GM11168 (cell line): Measurements from ENCODE around the gene MEGF6.

Experiments
- in situ Hi-C: fragments of 300-500 bp; cut with MboI; formaldehyde crosslinking; loops from one replicate; pipeline ENCODE4 v1.12.0; 2022; ENCODE audit warnings: low sequenced_read_pairs; ENCODE audit not compliant: unreplicated experiment

Gene MEGF6

DNA sequence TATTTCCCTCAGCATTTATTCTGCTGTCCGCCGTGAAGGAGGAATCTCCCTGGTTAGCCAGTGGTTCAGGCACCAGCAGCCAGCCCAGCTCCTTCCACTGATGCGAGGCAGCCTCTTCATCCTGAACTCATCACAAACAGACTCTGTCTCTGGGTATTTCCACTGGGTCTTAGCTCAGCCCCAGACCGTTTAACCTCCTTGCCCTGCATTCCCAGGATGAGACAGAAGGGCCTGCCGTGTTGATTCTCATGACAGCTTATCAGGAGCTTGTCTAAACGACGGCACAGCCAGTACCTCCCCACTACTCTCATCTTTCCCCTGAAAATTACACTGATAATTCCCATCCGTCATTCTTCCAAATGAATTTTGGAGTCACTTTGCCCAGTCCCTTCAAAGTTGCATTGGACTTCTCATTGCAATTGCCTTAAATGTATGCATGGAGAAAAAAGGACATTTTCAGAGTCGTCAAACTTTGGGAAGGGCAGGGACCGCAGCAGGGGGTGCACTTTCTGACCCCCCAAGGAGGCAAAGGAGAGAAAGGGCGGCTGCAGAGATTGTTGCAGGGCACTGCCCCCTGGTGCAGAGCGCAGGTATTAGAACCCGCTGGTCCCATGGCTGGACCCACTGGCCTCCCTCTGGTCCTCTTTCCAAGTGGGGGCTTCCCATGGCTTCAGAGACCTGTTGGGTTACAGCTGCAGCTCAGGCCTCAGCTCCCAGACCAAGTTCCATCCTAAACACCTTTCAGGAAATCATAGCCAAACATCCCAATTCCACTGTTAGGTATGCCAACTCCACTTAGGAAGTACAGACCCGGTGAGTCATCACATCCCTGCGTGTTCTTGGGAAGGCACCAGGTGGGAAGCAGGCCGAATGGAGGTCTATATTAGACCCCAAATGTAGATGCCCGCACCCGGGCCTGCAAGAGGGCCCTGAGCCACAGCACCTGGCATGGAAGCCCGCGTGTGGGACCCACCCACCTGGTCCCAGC, 3.7 kb upstream of the MEGF6 start:
- in situ Hi-C loops: no loop called here

DNA sequence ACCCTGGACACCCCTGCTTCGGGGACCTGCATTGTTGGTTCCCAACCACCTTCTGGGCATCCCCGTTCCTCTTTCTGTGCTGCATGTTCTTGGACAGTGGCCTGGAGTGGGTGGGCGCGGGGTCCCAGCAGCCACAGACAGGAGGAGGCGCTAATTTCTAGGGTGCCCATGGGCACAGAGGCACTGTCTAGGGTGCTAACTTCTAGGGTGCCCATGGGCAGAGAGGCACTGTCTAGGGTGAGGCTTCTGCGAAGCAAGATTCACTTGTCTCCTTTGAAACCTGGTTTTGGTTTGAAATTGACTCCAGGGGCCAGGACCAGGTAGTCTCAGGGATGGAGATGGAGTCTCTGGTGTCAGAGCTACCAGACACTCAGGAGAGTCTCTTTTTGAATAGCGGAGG, 815 bp upstream of the MEGF6 start:
- in situ Hi-C loops: no loop called here

DNA sequence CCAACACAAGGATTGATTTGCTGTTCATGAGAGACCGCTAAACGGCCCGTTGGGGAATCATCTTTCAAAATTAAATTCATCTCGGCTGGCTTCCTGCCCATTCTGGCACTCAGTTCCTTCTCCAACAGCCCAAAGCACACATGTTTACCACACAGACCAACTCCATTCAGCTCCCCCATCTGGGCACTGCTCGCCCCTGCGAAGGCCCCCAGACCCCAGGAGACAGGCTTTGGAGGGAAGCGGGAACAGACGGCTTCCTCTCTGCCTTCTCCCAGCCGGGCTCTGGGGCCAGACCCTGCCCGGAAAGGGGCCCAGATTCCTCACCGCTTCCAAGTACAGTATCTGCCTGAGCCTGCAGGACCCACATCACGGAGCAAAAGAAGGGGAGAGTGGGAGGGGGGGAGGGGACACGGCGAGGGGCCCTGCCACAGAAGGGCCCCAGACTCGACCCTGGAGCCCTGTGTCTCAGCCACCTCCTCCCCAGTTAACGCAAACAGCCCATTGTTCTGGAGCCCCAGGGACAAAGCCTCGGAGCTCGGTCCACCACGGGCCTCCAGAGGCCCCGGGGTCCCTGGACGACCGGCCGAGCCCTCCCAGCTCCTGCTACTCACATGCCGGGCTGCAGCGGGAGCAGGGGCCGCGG, 660 bp downstream of the MEGF6 start:
- in situ Hi-C loops: no loop called here

DNA sequence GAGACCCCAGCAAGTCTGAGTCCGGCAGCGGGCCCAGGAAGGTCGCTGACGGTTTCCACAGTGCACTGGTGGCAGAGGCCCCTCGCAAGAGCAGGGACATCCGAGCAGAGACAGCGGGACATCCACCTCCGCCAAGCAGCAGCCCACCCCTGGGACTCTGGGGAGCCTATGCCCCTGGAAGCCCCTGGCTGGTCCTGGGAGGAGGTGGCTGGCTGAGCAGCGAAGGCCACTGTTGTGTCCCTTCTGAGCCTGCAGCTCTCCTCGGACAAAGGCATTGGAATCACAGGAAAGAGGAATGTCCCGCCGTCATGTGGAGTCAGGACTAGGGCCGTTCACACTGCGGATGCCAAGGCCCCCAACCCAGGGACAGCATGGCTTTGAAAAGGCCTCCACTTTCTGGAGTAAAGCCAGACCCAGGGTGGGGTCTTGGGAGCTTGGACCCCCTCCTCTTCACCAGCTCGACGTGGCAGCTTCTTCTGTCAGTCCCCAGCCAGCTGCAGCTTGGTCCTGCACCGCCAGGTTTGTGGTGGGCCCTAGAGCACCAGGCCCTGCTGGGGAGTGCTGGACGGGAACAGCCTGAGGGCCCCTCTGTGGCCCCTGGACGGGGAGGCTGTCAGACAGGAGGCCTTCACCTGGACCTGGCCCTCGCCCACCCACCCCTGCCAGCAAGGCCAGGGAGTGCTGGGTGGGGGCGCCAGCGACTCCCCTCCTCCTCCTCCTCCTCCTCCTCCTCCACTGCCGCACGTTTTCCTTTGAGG, 1.4 kb downstream of the MEGF6 start:
- in situ Hi-C loops: no loop called here

DNA sequence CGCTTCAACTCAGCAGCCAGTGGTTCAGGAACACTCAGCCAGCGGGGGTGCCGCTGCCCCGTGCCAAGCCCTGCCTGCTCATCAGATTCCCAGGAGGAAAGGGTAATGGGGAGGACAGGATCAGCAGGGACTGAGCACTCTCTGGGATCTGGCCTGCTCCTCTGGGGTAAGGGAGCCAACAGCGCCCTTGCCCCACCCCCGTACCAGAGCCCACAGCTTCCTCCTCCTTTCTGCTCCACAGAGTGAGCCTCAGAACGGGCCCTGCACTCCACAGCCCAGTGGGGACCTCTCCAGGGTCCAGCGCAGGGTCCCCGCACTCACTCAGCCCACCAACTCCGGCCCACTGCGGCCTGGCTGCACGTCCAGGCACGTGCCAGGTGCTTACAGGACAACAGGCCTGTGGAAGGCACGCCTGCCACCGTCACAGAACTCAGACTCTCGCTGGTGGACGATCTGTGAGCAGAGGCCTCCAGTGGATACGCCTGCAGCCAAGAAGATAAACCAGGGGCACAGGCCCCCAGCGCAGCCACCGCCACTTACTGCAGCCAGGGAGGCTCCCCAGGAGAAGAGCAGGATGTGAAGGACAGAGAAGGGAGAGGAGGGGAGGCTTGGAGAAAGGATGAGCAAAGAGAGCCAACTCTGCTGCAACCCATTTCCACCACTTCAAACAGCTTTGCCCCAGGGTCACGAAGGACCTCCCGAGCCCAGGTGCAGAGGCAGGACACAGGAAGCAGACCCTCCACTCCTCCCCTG, 2.1 kb downstream of the MEGF6 start:
- in situ Hi-C loops: no loop called here

DNA sequence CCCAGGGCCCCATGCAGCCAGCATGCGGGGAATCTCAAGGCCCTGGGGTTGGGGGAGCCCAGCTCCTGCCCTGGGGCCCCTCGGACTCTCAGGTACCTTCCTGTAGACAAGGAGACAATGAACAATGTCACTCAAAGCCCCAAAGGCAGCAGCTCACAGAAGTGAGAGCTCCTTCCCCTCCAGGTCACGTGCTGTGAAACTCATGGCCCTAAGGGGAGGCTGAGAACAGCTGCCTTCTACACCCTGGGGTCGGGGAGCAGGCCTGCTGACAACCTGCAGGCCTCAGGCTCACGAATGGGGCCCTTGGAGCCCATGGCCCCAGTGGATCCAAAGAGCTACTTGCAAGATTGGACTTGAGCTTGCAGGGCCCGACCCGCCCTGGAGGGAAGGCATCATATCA, 3.2 kb downstream of the MEGF6 start:
- in situ Hi-C loops: no loop called here

DNA sequence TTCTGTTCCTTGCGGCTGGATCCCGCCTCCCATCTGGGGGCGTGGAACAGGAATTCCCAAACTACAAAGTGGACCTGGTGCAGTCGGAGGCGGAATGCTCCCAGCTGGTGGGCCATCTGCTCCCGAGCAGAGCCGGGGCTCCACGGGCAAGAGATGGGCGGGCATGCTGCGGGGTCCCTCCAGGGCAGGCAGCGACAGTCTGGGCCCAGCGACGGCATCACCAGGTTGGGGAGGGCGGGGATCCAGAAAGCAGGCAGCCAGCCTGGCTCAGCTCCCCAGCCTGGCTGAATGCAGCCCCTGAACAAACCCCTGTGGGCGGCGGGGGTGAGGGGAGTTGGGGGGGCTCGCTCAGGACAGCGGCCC, 3.6 kb downstream of the MEGF6 start:
- in situ Hi-C loops: no loop called here

DNA sequence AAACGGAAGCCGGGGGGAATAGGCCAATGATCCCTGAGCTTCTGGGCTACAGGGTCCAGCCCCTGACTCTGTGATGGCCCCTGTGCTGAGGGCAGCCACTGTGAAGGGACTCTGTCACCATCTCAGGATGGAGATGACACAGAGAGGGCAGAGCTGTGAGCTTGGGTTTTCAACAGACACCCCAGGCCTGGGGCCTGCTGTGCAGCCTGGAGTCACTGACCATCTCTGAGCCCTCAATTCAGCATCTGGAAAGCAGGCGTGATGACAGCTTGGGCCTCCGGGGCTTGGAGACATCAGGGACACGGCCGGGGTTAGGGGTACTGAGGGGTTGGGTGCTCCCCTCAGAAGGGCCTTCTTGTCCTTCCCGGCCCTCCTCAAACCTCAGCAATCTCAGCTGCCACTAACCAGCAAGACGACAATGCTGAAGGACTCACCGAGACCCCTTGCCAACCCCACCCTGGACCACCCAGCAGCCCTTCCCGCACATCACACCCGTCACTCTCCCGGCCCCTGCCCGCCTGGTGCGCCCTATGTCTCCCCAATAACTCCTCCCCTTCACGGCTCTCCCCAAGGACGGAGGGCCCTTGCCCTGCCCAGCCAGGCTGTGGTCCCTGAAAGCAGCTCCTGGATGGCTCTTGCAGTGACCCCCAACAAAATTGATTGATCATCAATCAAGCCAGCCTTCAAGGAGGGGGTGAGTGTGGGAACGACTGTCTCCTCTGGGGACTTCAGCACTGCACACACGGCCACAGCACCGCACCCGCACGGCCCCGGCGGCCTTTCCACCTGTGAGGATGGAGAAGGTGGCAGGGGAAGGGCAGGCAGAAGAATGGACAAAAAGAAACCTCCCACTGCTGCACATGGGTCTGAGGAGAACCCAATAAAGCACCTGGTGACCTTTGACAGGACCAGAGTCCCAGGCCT, 4.3 kb downstream of the MEGF6 start:
- in situ Hi-C loops: no loop called here

DNA sequence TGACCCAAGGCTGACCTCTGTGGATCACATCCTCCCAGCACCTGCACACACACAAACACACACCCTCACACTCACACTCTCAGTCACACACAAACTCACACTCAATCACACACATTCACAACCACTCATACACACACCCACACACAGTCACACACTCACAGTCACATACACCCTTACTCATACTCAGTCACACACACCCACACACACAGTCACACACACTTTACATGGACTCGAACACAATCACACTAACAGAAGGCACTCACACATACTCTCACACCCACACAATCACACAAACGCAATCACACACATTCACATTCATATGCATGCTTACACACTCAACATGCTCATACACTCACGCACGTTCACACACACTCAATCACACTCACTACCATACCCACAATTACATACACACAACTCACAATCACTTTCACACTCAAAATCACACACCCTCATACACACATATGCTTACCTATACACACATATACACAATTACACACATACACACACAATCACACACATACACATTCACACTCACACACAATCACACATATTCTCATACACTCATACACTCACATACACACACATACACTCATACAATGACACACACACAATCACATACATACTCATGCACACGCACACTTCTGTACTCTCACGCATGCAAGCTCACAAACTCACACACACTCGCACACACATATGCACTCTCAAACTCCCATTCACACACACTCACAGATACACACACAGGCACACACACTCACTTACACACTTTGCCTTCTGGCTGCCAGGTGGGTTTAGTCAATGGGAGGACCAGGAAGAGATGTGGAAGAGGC, 6.1 kb downstream of the MEGF6 start:
- in situ Hi-C loops: no loop called here

DNA sequence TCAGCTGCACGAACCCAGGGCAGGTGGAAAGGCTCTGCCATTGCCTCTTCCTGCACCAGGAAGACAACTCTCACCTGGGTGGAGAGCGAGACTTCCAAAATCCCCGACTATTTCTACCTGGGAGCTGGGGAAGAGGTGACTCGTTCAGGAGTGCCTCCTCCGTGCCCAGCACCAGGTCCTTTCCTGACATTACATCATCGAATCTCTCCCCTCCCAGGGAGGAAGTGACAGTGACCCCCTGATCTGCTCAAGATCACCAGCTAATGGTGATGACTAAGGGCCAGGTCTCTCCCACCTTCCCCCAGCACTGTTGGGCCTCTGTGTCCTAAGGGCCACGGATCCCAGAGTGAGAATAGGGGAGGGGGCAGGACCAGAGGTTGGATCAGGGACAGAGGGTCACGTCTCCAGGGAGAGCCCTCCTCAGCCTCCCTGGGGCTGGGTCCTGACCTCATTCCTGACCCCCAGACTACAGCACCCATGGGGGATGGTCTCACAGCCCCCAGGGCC, 6.8 kb downstream of the MEGF6 start:
- in situ Hi-C loops: no loop called here

DNA sequence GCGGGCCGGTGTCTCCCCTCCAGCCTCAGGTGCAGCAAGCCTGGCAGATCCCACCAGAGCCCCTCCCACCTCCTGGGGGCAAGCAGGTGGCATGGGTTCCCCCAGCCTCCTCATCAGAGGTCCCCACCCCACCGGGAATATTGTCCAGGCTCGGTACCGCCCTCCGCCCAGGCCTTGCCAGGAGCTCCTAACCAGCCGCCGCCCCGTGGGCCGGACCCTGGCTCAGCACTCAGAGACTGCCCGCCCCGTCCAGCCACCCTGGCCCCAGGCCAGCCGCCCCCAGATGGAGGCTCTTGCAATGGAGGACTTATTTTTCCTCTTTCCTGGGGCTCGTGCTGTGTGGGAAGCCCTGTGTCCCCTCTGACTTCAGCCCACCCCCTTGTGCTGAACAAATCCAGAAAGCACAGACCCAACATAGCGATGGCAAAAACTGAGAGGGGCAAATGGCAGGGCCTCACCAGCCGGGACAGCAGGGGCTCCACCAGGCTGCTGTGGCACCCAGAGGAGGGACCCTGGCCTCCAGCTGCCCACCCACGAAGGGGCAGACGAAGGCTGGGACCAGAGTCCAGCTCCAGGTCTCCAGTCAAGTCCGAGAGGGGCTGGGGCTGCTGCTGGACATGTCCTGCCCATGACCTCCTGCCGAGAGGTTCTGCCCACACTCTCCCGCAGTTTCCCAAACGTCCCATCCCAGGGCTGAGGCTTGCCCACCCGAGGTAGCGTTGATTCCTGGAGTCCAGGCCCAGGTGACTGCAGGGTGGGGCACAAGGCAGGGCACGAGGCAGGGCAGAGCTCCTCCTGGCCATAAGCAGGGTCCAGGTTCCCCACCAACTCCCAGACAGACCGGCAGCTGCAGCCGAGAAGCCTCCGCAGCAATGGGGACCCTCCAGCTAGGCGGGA, 7.5 kb downstream of the MEGF6 start:
- in situ Hi-C loops: no loop called here

DNA sequence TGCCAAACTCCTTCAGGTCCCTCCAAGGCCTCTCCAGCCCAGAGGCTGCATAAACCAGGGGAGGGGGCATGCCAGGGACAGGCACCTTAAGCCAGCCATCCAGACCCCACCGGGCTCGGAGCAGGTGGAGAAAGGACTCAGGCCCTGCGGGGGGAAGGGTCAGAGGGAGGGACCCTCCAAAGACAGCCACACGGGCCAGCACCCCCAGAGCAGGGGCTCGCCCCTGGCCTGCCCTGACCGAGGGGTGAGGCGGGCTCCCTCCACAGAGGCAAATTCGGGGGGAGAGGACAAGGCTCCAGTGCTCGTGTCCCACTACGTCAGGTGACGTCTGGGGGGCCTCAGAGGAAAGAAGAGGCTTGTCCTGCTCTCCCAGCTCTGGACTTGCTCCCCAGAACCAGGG, 8.2 kb downstream of the MEGF6 start:
- in situ Hi-C loops: no loop called here

DNA sequence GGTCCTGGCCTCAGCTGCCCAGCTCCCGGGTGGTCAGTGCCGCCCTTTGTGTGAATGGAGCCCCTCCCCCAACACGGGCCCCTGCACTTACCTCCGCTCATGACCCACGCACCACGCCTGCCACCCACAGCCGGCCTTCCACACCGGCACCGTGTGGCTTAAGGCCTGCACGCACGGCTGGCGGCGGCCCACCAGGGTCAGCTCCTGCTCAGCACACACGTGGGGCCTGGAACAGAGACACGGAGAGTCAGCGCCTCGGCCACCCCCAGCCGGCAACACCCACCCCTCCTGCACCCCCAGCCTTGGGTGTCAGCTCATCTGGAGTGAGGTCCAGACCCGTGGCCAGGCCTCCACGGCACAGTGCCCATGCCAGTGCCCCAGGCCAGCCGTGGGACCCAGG, 8.9 kb downstream of the MEGF6 start:
- in situ Hi-C loops: no loop called here

DNA sequence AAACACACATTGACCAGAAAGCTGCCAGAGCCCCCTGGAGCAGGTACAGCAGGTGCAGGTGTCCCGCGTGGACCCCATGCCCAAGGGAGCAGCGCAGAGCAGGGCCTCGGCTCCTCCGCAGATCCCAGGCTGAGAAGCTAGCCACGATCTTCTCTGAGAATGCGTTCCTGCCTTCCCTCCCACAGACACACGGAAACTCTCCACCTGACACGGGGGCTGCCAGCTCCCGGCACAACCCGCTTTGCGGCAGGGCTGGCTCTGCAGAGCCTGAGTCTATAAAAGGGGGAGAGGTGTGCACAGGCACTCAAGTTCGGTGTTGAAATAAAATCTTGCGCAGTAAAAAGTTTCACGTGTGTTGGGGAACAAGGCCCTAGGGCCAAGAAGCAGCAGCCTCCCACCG, 9.6 kb downstream of the MEGF6 start:
- in situ Hi-C loops: no loop called here

DNA sequence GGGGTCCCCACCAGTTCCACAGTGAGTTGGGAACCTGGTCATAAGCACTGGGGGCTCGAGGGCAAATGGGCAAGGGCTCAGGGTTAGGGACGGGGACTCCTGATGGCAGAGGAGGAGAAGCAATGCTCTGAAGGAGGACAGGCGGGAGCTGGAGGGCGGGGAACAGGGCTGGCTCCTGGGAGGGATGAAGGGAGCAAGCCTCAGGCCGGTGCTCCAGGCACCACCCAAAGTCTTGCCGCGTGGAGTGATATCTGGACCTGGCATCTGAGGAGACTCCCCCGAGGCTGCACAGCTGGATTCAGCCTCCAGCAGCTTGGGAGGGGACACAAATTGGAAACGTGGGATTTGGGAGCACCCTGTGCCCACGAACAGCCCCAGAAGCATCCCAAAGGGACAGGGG, 11.0 kb downstream of the MEGF6 start:
- in situ Hi-C loops: no loop called here

DNA sequence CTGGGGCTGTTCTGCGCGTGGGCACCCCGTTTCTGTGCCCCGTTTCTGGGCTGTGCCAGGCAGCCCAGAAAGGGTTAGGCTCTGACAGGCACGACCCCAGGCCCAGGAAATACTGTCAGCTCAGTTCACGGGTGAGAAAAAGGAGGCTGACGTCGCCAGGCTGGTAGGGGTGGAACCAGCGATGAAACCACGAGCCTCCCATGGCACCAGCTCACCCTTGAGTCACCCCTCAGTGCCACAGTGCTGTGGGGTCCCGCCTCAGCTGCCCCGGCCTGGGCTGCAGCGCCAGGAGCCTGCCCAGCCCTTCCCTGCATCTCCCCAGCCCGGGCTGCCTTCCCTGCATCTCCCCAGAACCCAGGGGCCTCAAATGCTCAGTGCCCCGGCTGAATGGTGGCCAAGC, 11.5 kb downstream of the MEGF6 start:
- in situ Hi-C loops: no loop called here

DNA sequence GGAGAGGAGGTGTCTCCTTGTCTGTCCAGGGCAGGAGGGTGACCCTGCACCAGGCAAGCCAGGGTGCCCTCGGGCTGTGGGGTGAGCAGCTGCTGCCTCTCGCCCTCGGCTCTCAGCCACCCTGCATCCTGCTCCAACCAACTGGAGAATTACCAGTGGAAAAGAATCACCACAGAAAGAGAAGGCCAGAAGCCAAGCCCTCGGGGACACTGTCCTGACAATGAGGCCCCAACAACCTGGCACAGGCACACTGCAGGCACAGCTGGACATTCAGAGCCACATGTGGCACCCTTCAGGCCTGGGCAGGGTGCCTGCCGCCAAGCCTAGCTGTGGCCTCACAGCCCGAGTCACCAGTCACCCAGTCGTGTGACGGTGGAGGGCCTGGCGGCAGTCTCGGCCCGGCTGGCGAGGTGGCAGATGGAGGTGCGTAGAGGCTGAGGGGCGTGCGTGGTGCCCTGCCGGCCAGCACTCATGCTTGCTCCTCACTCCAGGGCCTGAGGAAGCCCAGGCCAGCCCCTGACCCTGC, 12.0 kb downstream of the MEGF6 start:
- in situ Hi-C loops: no loop called here
